Uterus (tissue), 4 donors: Measurements from ENCODE around the gene NCOA5. TPM values are rescaled to one million over a fixed set of nuclear protein-coding genes. Genes with fewer than 3 reads are reported as not detected.

Experiments used
- DNase-seq, 2 donors: peaks; one replicate each; pipeline ENCODE4 v3.0.0-alpha.2; 2019 to 2020
- H3K27ac ChIP-seq, 2 donors: fragments of 200-600 bp; sonication (generic); 1 replicate in 1 of 2; 2 replicates in 1 of 2; pipeline ENCODE4 v1.5.1; 2016 to 2018
- H3K27me3 ChIP-seq, 2 donors: fragments of 200-600 bp; sonication (generic); one replicate each; pipeline ENCODE4 v1.5.1; 2018 to 2019; ENCODE audit warnings: control low read depth in 1 of 2
- H3K36me3 ChIP-seq, 2 donors: fragments of 200-600 bp; sonication (generic); one replicate each; pipeline ENCODE4 v1.5.1; 2019; ENCODE audit warnings: control low read depth in 1 of 2
- H3K4me1 ChIP-seq, 2 donors: fragments of 200-600 bp; sonication (generic); one replicate each; pipeline ENCODE4 v1.5.1; 2018 to 2019; ENCODE audit warnings: control low read depth in 1 of 2
- H3K4me3 ChIP-seq, 2 donors: fragments of 200-600 bp; sonication (generic); 1 replicate in 1 of 2; 2 replicates in 1 of 2; pipeline ENCODE4 v1.5.1; 2018 to 2019; ENCODE audit warnings: mild to moderate bottlenecking in 1 of 2
- H3K9me3 ChIP-seq, 2 donors: fragments of 200-600 bp; sonication (generic); one replicate each; pipeline ENCODE4 v1.5.1; 2019; ENCODE audit warnings: control low read depth in 1 of 2
- POLR2A ChIP-seq, 2 donors: fragments of 450-650 bp; IDR thresholded peaks; one replicate each; pipeline ENCODE4 v1.6.1; 2016; ENCODE audit warnings: antibody characterized with exemption in 2 of 2, mild to moderate bottlenecking in 1 of 2, moderate library complexity in 1 of 2
- intact Hi-C: fragments of 100-400 bp; cut with DNase I; formaldehyde crosslinking; loops from one replicate; pipeline ENCODE4 v1.15.1; 2023; ENCODE audit warnings: low total_unique reads
- total RNA-seq, 4 donors: library from RNA; depleted of rRNA in 3 of 4; stranded (reverse); fragments of >200 nt in 3 of 4; gene quantifications; one replicate each; pipeline versions ENCODE4 v1.1.0 to v1.2.4, GENCODE V29; 2014 to 2023
- TF ChIP-seq, protein P1 (sequence below), 4 experiments: fragments of 200-600 bp in 2 of 4; fragments of 450-650 bp in 2 of 4; sonication (generic) in 2 of 4; IDR thresholded peaks; one replicate each; pipeline ENCODE4 v1.5.1; 2016 to 2019; ENCODE audit warnings: antibody characterized with exemption in 4 of 4, mild to moderate bottlenecking in 2 of 4, moderate library complexity in 1 of 4
- donor health status: DM: yes; HTN: yes; CAD: no.

The NCOA5 gene
- total RNA-seq, 4 donors from 2014 or later = 8.2 to 37.8 (median 29.5) TPM

GRCh38 chr20:46051556-46052308 is 38.0 kb downstream of the NCOA5 start:
- intact Hi-C loops = no loop called here
- no peaks in the 10 kb centered on the region for H3K9me3 ChIP-seq
- no peak for DNase-seq

DNA sequence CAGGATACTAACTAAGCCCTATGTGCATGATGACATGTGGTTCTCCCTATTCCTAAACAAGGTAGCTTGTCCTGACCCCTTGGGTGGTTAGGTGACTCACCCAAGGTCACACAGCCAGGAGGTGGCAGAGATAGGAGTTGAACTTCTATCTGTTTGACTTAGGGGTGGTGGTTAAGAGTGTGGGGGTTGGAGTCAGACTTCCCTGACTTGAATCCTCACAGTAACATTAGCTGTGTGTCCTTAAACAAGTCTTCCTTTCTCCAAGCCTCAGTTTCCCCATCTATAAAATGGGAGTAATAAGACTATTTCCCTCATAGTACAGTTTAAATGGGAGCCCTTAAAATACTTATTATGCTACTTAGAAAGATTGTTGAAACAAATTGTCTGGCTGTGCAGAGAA is 38.9 kb downstream of the NCOA5 start:
- Histone ChIP-seq H3K36me3 (no peaks in the 10 kb centered on the region), H3K4me1 (no peaks in the 10 kb centered on the region), H3K4me3 (no peak overlapping the region), H3K27me3 (no peaks in the 10 kb centered on the region), H3K9me3 (no peaks in the 10 kb centered on the region), H3K27ac (no peak overlapping the region)
- intact Hi-C loops = no loop called here
- no peak for DNase-seq
- TF ChIP-seq POLR2A (IDR thresholded peaks at IDR 0.05) = no peak
- TF ChIP-seq, protein P1, sequence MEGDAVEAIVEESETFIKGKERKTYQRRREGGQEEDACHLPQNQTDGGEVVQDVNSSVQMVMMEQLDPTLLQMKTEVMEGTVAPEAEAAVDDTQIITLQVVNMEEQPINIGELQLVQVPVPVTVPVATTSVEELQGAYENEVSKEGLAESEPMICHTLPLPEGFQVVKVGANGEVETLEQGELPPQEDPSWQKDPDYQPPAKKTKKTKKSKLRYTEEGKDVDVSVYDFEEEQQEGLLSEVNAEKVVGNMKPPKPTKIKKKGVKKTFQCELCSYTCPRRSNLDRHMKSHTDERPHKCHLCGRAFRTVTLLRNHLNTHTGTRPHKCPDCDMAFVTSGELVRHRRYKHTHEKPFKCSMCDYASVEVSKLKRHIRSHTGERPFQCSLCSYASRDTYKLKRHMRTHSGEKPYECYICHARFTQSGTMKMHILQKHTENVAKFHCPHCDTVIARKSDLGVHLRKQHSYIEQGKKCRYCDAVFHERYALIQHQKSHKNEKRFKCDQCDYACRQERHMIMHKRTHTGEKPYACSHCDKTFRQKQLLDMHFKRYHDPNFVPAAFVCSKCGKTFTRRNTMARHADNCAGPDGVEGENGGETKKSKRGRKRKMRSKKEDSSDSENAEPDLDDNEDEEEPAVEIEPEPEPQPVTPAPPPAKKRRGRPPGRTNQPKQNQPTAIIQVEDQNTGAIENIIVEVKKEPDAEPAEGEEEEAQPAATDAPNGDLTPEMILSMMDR (IDR thresholded peaks at IDR 0.05) = no peak

More at GRCh38 chr20:46051556-46052308, 38.0 kb downstream of the NCOA5 start:
- Histone ChIP-seq H3K4me1 (no peaks in the 10 kb centered on the region), H3K4me3 (no peak overlapping the region), H3K36me3 (no peaks in the 10 kb centered on the region), H3K27ac (no peak overlapping the region), H3K27me3 (no peaks in the 10 kb centered on the region)
- TF ChIP-seq, protein P1 (IDR thresholded peaks at IDR 0.05) = no peak
- TF ChIP-seq POLR2A (IDR thresholded peaks at IDR 0.05) = no peak

- intact Hi-C loops = no loop called here
- no peak overlapping the region for H3K4me3 ChIP-seq
- no peak for DNase-seq
- H3K36me3 ChIP-seq = no peaks in the 10 kb centered on the region
- H3K27ac ChIP-seq = no peak overlapping the region
- H3K4me1 ChIP-seq = no peaks in the 10 kb centered on the region
- no peaks in the 10 kb centered on the region for H3K9me3 ChIP-seq
- H3K27me3 ChIP-seq = no peaks in the 10 kb centered on the region
- no peak for TF ChIP-seq POLR2A (IDR thresholded peaks at IDR 0.05)
- TF ChIP-seq, protein P1 (IDR thresholded peaks at IDR 0.05) = no peak
Observed at GRCh38 chr20:46050444-46050843, 39.3 kb downstream of the NCOA5 start.

GRCh38 chr20:46049815-46050214 is 39.9 kb downstream of the NCOA5 start:
- Histone ChIP-seq H3K27ac (no peak overlapping the region), H3K4me3 (no peak overlapping the region), H3K4me1 (no peaks in the 10 kb centered on the region), H3K9me3 (no peaks in the 10 kb centered on the region), H3K36me3 (no peaks in the 10 kb centered on the region), H3K27me3 (no peaks in the 10 kb centered on the region)
- DNase-seq = no peak
- TF ChIP-seq POLR2A (IDR thresholded peaks at IDR 0.05) = no peak
- TF ChIP-seq, protein P1 (IDR thresholded peaks at IDR 0.05) = no peak
- intact Hi-C loops = no loop called here

DNA sequence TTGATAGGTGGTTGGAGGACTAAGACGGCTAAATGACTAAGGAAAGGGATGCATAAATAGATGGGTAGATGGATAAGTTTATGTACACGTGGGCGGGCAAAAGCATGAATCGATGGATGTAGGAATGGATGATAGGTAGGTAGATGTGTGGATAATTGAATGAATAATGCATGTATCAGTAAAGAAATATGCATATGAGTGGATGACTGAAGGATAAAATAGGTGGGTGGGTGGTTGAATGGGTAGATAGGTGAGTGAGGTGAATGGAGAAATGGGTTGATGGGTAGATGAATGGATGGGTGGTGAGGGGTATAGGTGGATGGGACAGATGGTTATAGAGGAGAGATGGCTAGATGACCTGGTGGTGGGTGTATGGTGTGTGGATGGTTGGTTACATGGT is 40.6 kb downstream of the NCOA5 start:
- TF ChIP-seq, protein P1 (IDR thresholded peaks at IDR 0.05) = no peak
- TF ChIP-seq POLR2A (IDR thresholded peaks at IDR 0.05) = no peak
- Histone ChIP-seq H3K9me3 (no peaks in the 10 kb centered on the region), H3K4me3 (no peak overlapping the region), H3K4me1 (no peaks in the 10 kb centered on the region), H3K27ac (no peak overlapping the region), H3K36me3 (no peaks in the 10 kb centered on the region), H3K27me3 (no peaks in the 10 kb centered on the region)
- DNase-seq = no peak
- intact Hi-C loops = no loop called here
